IMR-90 (cell line): ENCODE data around the gene CYB5RL. TPM values are rescaled to one million over a fixed set of nuclear protein-coding genes. Genes with fewer than 3 reads are reported as not detected.
A peak's percentile ranks its signal among the peaks of the same experiment; 100 is the strongest.

Source experiments
- ATAC-seq: fragments of 200-7000 bp; cut with Tn5 transposase; 2 replicates; pipeline ENCODE4 v1.9.1; 2020; ENCODE audit warnings: low read depth, mild to moderate bottlenecking, moderate library complexity
- BruUV-seq: library from RNA; stranded (reverse); fragments of 400-500 nt; replicated peaks from 2 replicates; lab custom pipeline; 2021; lab: Mats Ljungman, UMichigan
- CTCF ChIA-PET: fragments of 300-600 bp; formaldehyde crosslinking; extraction: SDS; loops from one replicate; lab custom pipeline; 2021; ENCODE audit warnings: antibody characterized with exemption; lab: Yijun Ruan, JAX
- POLR2A ChIA-PET: fragments of 300-600 bp; sonication (Branson Sonifier 250); formaldehyde crosslinking; loops from one replicate; lab custom pipeline; 2022; ENCODE audit warnings: antibody characterized with exemption; ENCODE audit not compliant: unreplicated experiment; lab: Charles Lee
- DNase-seq: peaks from one replicate; pipeline ENCODE4 v3.0.0; 2013
- H2AFZ ChIP-seq: replicated peaks from 2 replicates; pipeline ENCODE3; 2013; ENCODE audit warnings: low read length, mild to moderate bottlenecking; ENCODE audit not compliant: poor library complexity
- H2AK5ac ChIP-seq: 2 replicates; pipeline ENCODE4 v1.6.1; 2013; ENCODE audit warnings: low read depth, low read length, inconsistent platforms
- H2AK9ac ChIP-seq: replicated peaks from 2 replicates; pipeline ENCODE3; 2013; ENCODE audit warnings: mild to moderate bottlenecking, low read depth, low read length, moderate library complexity; ENCODE audit not compliant: poor library complexity
- H2BK120ac ChIP-seq: 2 replicates; pipeline ENCODE4 v1.6.1; 2013; ENCODE audit warnings: low read depth, low read length, inconsistent platforms
- H2BK15ac ChIP-seq: 3 replicates; pipeline ENCODE4 v1.6.1; 2013; ENCODE audit warnings: low read depth, low read length, inconsistent platforms
- H2BK20ac ChIP-seq: 2 replicates; pipeline ENCODE4 v1.6.1; 2013; ENCODE audit warnings: low read depth, mild to moderate bottlenecking, inconsistent platforms, low read length, moderate library complexity
- H2BK5ac ChIP-seq: 2 replicates; pipeline ENCODE4 v1.6.1; 2013; ENCODE audit warnings: mild to moderate bottlenecking, low read depth, low read length, inconsistent platforms; ENCODE audit not compliant: poor library complexity, severe bottlenecking
- H3K14ac ChIP-seq: replicated peaks from 2 replicates; pipeline ENCODE4 v1.6.1; 2013; ENCODE audit warnings: low read depth, low read length, inconsistent platforms
- H3K18ac ChIP-seq: 2 replicates; pipeline ENCODE4 v1.6.1; 2013; ENCODE audit warnings: low read depth, low read length, control low read depth
- H3K23ac ChIP-seq: 2 replicates; pipeline ENCODE4 v1.6.1; 2013; ENCODE audit warnings: low read depth, low read length, inconsistent platforms
- H3K27ac ChIP-seq: 2 replicates; pipeline ENCODE4 v1.5.1; 2013; ENCODE audit warnings: mild to moderate bottlenecking, control low read depth, low read length; ENCODE audit not compliant: insufficient read depth
- H3K27me3 ChIP-seq: 2 replicates; pipeline ENCODE4 v1.6.1; 2013; ENCODE audit warnings: low read length; ENCODE audit not compliant: control insufficient read depth, insufficient read depth
- H3K36me3 ChIP-seq: 2 replicates; pipeline ENCODE4 v1.6.1; 2013; ENCODE audit warnings: low read length, mixed read lengths; ENCODE audit not compliant: control insufficient read depth, insufficient read depth
- H3K4ac ChIP-seq: 2 replicates; pipeline ENCODE4 v1.6.1; 2013; ENCODE audit warnings: low read depth, low read length, inconsistent platforms
- H3K4me1 ChIP-seq: 2 replicates; pipeline ENCODE4 v1.6.1; 2013; ENCODE audit warnings: low read length, mixed read lengths; ENCODE audit not compliant: control insufficient read depth, insufficient read depth
- H3K4me2 ChIP-seq: 2 replicates; pipeline ENCODE4 v1.6.1; 2013; ENCODE audit warnings: low read depth, mild to moderate bottlenecking, control low read depth, low read length, moderate library complexity
- H3K4me3 ChIP-seq: 2 replicates; pipeline ENCODE4 v1.5.1; 2013; ENCODE audit warnings: low read depth, mild to moderate bottlenecking, control low read depth, low read length, moderate library complexity; ENCODE audit not compliant: insufficient read depth
- H3K56ac ChIP-seq: 2 replicates; pipeline ENCODE4 v1.6.1; 2013; ENCODE audit warnings: low read length, inconsistent platforms; ENCODE audit not compliant: insufficient read depth; ENCODE audit errors: extremely low read depth
- H3K79me1 ChIP-seq, 2 experiments: 2 replicates each; pipeline ENCODE4 v1.6.1; 2013; ENCODE audit warnings: low read length in 2 of 2, inconsistent platforms in 1 of 2, low read depth in 1 of 2
- H3K9ac ChIP-seq: 2 replicates; pipeline ENCODE4 v1.6.1; 2013; ENCODE audit warnings: low read depth, low read length, control low read depth
- H3K9me1 ChIP-seq: 2 replicates; pipeline ENCODE4 v1.6.1; 2013; ENCODE audit warnings: low read length, inconsistent platforms; ENCODE audit not compliant: insufficient read depth
- H3K9me3 ChIP-seq: 2 replicates; pipeline ENCODE4 v1.6.1; 2013; ENCODE audit warnings: low read length; ENCODE audit not compliant: control insufficient read depth, insufficient read depth
- H4K20me1 ChIP-seq: 2 replicates; pipeline ENCODE4 v1.6.1; 2013; ENCODE audit warnings: low read length, inconsistent platforms; ENCODE audit not compliant: insufficient read depth
- H4K5ac ChIP-seq: 2 replicates; pipeline ENCODE4 v1.6.1; 2013; ENCODE audit warnings: mild to moderate bottlenecking, low read depth, low read length, control low read depth
- H4K8ac ChIP-seq, 2 experiments: 2 replicates each; pipeline ENCODE4 v1.6.1; 2013; ENCODE audit warnings: low read depth in 2 of 2, low read length in 2 of 2, control low read depth in 1 of 2, inconsistent platforms in 1 of 2
- H4K91ac ChIP-seq: 2 replicates; pipeline ENCODE4 v1.6.1; 2013; ENCODE audit warnings: low read depth, low read length, inconsistent platforms; ENCODE audit not compliant: insufficient read depth
- BHLHE40 ChIP-seq: fragments of 150-350 bp; IDR thresholded peaks from 2 replicates; pipeline ENCODE4 v1.6.1; 2016; ENCODE audit warnings: mild to moderate bottlenecking, low read depth, low read length
- CEBPB ChIP-seq: IDR thresholded peaks from 2 replicates; pipeline ENCODE4 v1.6.1; 2012; ENCODE audit warnings: low read depth, low read length, improper control_type of control experiment
- FOS ChIP-seq: fragments of 150-350 bp; IDR thresholded peaks from 2 replicates; pipeline ENCODE4 v1.6.1; 2016; ENCODE audit warnings: low read depth, low read length
- MAFK ChIP-seq: IDR thresholded peaks from 2 replicates; pipeline ENCODE4 v1.6.1; 2012; ENCODE audit warnings: low read depth, low read length, improper control_type of control experiment
- MAZ ChIP-seq: IDR thresholded peaks from 2 replicates; pipeline ENCODE4 v1.6.1; 2012; ENCODE audit warnings: low read depth, mild to moderate bottlenecking, low read length, improper control_type of control experiment, moderate library complexity, borderline replicate concordance
- NFE2L2 ChIP-seq: fragments of 150-350 bp; IDR thresholded peaks from 2 replicates; pipeline ENCODE4 v1.6.1; 2016; ENCODE audit warnings: low read depth, mild to moderate bottlenecking, low read length
- RCOR1 ChIP-seq: IDR thresholded peaks from 2 replicates; pipeline ENCODE4 v1.6.1; 2012; ENCODE audit warnings: mild to moderate bottlenecking, low read length, improper control_type of control experiment; ENCODE audit not compliant: insufficient replicate concordance
- SMC3 ChIP-seq: fragments of 150-350 bp; IDR thresholded peaks from 2 replicates; pipeline ENCODE4 v1.6.1; 2016; ENCODE audit warnings: low read depth, mild to moderate bottlenecking, antibody characterized with exemption, low read length, moderate library complexity
- whole genome bisulfite sequencing, 2 experiments: methylation state at CpG; one replicate each; pipeline versions ENCODE4 v1.1.5 to v1.1.7; 2013; ENCODE audit warnings: missing lambda C conversion rate in 2 of 2; ENCODE audit not compliant: insufficient read length in 1 of 2; ENCODE audit errors: extremely low coverage in 2 of 2; 5-methylcytosine and 5-hydroxymethylcytosine counted together
- dilution Hi-C: fragments of 300-500 bp; cut with HindIII; formaldehyde crosslinking; loops from one replicate; pipeline ENCODE4 v1.14.3; 2018; ENCODE audit warnings: low sequenced_read_pairs; ENCODE audit not compliant: unreplicated experiment
- in situ Hi-C: fragments of 300-500 bp; cut with MboI; formaldehyde crosslinking; loops from 3 replicates; pipeline ENCODE4 v1.14.3; 2019; ENCODE audit warnings: low sequenced_read_pairs, inconsistent platforms, mixed read lengths
- intact Hi-C: fragments of 100-400 bp; cut with micrococcal nuclease; formaldehyde crosslinking; loops from 2 replicates; pipeline ENCODE4 v1.10.0; 2022
- polyA plus RNA-seq, 3 experiments: library from polyadenylated mRNA; depleted of rRNA; stranded (reverse); fragments of >200 nt; gene quantifications; 2 replicates each; pipeline ENCODE4 v1.2.3, GENCODE V29; 2012; ENCODE audit warnings: low replicate concordance in 1 of 3
- total RNA-seq: library from RNA; depleted of rRNA; stranded (reverse); fragments of >200 nt; gene quantifications from 2 replicates; pipeline ENCODE4 v1.2.3, GENCODE V29; 2012
- TF ChIP-seq, protein P1 (sequence below): conservative IDR thresholded peaks from 2 replicates; pipeline ENCODE4 v1.5.1; 2012; ENCODE audit warnings: mild to moderate bottlenecking, low read depth, low read length, improper control_type of control experiment
- TF ChIP-seq, protein P2 (sequence below): fragments of 150-350 bp; IDR thresholded peaks from 2 replicates; pipeline ENCODE4 v1.6.1; 2016; ENCODE audit warnings: low read depth, mild to moderate bottlenecking, low read length, moderate library complexity, borderline replicate concordance
- TF ChIP-seq, protein P3 (sequence below): fragments of 150-350 bp; IDR thresholded peaks from 2 replicates; pipeline ENCODE4 v1.6.1; 2017; ENCODE audit warnings: mild to moderate bottlenecking, antibody characterized with exemption, low read length, low read depth

The CYB5RL gene
- total and polyA plus RNA-seq, 2 of the 4 experiments (the other 2 are of a cell fraction): 3.8 to 4.3 TPM

DNA sequence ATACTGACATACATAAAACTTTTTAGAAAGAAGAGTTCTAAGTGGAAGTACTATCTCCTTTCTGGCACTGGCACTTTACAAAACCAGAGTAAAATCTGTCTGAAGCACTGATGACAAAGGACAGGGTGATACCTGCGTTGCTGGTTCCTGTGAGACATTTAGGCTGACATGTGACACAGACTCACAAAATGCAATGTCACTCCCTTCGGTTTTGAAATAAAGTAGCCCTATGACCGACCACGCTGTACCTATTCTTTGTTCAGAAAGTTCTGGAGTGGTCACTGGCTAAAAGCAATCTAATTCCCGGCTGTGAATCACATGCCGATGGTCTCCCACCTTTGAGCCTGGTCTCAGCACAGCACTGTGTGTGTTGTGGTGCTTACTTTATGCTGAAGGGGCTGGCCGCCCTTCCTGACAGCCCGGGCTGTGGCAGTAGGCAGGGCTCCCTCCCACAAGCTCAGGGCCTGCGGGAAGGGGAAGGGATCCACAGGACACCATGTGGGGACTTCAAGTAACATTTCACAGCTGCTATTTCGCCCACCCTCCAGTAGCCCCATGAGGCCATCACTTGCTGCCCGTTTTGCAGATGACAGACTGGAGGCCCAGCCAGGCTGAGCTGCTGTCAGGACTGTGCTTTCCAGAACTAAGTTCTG is 48.2 kb upstream of the CYB5RL start:
- no peak for ATAC-seq
- dilution Hi-C loops: no loop called here
- TF ChIP-seq RCOR1: no peak
- no peak for TF ChIP-seq MAZ
- TF ChIP-seq NFE2L2: no peak
- no peak for TF ChIP-seq CEBPB
- TF ChIP-seq, protein P1, sequence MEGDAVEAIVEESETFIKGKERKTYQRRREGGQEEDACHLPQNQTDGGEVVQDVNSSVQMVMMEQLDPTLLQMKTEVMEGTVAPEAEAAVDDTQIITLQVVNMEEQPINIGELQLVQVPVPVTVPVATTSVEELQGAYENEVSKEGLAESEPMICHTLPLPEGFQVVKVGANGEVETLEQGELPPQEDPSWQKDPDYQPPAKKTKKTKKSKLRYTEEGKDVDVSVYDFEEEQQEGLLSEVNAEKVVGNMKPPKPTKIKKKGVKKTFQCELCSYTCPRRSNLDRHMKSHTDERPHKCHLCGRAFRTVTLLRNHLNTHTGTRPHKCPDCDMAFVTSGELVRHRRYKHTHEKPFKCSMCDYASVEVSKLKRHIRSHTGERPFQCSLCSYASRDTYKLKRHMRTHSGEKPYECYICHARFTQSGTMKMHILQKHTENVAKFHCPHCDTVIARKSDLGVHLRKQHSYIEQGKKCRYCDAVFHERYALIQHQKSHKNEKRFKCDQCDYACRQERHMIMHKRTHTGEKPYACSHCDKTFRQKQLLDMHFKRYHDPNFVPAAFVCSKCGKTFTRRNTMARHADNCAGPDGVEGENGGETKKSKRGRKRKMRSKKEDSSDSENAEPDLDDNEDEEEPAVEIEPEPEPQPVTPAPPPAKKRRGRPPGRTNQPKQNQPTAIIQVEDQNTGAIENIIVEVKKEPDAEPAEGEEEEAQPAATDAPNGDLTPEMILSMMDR: no peak
- TF ChIP-seq, protein P2, sequence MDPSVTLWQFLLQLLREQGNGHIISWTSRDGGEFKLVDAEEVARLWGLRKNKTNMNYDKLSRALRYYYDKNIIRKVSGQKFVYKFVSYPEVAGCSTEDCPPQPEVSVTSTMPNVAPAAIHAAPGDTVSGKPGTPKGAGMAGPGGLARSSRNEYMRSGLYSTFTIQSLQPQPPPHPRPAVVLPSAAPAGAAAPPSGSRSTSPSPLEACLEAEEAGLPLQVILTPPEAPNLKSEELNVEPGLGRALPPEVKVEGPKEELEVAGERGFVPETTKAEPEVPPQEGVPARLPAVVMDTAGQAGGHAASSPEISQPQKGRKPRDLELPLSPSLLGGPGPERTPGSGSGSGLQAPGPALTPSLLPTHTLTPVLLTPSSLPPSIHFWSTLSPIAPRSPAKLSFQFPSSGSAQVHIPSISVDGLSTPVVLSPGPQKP: no peak
- TF ChIP-seq FOS: no peak
- TF ChIP-seq, protein P3, sequence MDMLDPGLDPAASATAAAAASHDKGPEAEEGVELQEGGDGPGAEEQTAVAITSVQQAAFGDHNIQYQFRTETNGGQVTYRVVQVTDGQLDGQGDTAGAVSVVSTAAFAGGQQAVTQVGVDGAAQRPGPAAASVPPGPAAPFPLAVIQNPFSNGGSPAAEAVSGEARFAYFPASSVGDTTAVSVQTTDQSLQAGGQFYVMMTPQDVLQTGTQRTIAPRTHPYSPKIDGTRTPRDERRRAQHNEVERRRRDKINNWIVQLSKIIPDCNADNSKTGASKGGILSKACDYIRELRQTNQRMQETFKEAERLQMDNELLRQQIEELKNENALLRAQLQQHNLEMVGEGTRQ: no peak
- no peak for TF ChIP-seq SMC3
- TF ChIP-seq BHLHE40: no peak
- TF ChIP-seq MAFK: no peak
- H3K18ac ChIP-seq: no peak overlapping the region
- H4K20me1 ChIP-seq: peaks cover 5% of the 10 kb centered on the region; the same call in 1 of the 2 replicates
- no peak overlapping the region for H4K91ac ChIP-seq
- DNase-seq: no peak
- no peaks in the 10 kb centered on the region for H3K27me3 ChIP-seq
- no peak overlapping the region for H3K4me3 ChIP-seq
- in situ Hi-C loops: no loop called here
- no peak overlapping the region for H4K5ac ChIP-seq
- H3K56ac ChIP-seq: no peak overlapping the region
- peaks cover 12% of the 10 kb centered on the region for H3K9me1 ChIP-seq
- peaks cover 58% of the 10 kb centered on the region for H3K36me3 ChIP-seq
- H2BK5ac ChIP-seq: no peak overlapping the region
- H2BK120ac ChIP-seq: no peak overlapping the region
- no peaks in the 10 kb centered on the region for H3K9me3 ChIP-seq
- H3K4me2 ChIP-seq: no peak overlapping the region
- WGBS, 2 experiments: 97% methylated on average over 6 of the region's 11 CpGs; no CpG with 5 or more reads in 1 of the 2 experiments
- peaks cover 18 to 26% of the 10 kb centered on the region in 2 experiments for H3K79me1 ChIP-seq
- intact Hi-C loops: no loop called here
- H3K9ac ChIP-seq: no peak overlapping the region
- H2BK20ac ChIP-seq: no peak overlapping the region
- no peak overlapping the region for H3K27ac ChIP-seq
- H2AK9ac ChIP-seq: peak overlapping the region; percentile 37
- H3K23ac ChIP-seq: no peak overlapping the region
- no peak overlapping the region for H3K14ac ChIP-seq
- no TSS peak for BruUV-seq
- POLR2A ChIA-PET: no interaction called here
- H4K8ac ChIP-seq: no peak overlapping the region
- no peak overlapping the region for H3K4ac ChIP-seq
- H3K4me1 ChIP-seq: peaks cover 6% of the 10 kb centered on the region
- no peak overlapping the region for H2BK15ac ChIP-seq
- H2AFZ ChIP-seq: no peak overlapping the region
- H2AK5ac ChIP-seq: no peak overlapping the region
- CTCF ChIA-PET: no interaction called here
